GM10266 (cell line): Measurements from ENCODE around the gene CHAD.
"Not testable (repeated sequence)": the region's sequence is repeated elsewhere in the genome, so short reads cannot be mapped to it uniquely, and the experiment has no call there.

Experiments
- DNase-seq: peaks from one replicate; pipeline ENCODE4 v3.0.0; 2012; ENCODE audit errors: extremely low spot score
- TF ChIP-seq, protein P1 (sequence below): IDR thresholded peaks from 2 replicates; pipeline ENCODE4 v1.5.1; 2012; ENCODE audit warnings: mild to moderate bottlenecking, low read depth; ENCODE audit not compliant: control insufficient read depth, insufficient read depth; ENCODE audit errors: missing control alignments

Gene CHAD

DNA sequence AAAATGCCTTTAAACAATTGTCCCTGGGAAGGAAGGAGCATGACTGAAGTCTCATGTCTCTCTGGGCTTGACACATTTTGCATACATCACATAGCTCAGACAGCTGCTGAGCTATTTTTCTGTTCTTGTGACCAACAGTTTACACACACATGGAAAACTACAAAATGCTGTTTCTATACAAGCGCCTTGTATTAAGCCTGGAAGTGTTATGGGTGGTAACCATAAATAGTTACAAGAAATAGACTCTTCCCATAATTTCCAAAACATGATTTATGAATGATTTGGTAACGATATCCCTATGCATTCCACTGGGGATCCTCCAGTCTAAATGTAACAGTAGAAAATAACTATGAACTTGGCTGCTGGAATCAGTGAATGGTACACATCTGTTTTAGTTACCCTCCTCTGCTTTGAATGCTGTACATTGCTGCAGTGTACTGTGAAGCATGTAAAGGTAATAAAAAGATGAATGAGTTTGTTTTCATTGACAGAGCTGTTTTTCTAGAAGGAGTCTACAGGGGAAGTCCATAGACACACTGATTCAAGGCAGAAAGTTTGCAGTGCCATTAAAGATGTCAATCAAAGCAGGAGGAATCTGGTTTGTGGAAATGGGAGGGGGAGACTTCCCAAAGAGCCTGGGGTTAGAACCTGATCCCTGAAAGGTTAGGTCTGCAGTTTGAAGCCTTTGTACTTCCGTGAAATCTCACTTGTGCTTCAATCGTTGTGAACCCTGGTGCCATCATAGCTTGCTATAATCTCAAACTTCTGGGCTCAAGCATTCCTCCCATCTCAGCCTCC, 37.7 kb downstream of the CHAD start:
- no peak for DNase-seq
- TF ChIP-seq, protein P1, sequence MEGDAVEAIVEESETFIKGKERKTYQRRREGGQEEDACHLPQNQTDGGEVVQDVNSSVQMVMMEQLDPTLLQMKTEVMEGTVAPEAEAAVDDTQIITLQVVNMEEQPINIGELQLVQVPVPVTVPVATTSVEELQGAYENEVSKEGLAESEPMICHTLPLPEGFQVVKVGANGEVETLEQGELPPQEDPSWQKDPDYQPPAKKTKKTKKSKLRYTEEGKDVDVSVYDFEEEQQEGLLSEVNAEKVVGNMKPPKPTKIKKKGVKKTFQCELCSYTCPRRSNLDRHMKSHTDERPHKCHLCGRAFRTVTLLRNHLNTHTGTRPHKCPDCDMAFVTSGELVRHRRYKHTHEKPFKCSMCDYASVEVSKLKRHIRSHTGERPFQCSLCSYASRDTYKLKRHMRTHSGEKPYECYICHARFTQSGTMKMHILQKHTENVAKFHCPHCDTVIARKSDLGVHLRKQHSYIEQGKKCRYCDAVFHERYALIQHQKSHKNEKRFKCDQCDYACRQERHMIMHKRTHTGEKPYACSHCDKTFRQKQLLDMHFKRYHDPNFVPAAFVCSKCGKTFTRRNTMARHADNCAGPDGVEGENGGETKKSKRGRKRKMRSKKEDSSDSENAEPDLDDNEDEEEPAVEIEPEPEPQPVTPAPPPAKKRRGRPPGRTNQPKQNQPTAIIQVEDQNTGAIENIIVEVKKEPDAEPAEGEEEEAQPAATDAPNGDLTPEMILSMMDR = no peak

DNA sequence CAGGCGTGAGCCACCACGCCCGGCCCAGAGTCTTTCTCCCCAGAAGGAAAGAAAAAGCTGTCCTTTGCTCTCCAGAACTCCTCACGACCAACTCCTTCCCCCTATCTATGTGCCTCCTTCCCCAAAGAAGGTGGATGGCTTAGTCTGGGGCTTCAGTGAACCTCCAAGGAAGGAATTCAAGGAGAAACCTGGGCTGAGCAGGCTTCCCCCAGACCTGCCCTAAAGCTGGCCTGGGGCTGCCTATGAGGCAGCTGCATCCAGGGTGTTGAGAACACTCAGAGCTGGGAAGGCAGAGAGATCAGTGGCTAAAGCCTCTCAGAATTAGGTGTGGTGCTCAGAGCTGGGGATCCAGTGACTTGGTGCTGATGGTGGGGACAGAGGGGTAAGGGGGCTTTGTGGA, 38.9 kb downstream of the CHAD start:
- TF ChIP-seq, protein P1 = no peak
- DNase-seq = no peak

DNA sequence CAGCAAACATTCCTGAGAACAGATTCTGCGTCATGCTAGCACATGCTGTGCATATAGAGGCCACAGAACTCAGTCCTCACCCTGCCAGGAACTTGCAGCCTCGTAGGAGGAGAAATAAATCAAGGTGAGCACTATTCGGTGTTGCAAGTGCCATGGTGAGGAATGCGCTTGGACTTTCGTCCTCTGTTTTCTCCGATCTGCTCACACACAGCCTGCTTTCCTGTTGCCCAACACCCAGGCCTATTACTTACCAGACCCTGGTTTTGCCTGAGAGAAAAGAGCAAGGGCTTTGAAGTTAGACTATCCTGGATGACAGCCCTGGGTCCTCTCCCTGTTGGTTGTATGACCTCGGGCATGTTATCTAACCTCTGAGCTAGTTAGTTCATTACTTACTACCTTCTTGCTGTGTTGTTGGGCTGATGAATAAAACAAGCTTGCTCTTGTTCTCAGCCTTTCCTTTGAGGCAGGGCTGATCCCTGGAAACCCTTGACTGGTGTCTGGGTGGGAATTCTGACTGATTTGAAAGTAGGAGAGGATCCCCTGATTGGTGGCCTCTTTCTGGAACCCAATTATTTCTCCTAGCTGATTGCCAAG, 39.8 kb downstream of the CHAD start:
- TF ChIP-seq, protein P1 = no peak
- no peak for DNase-seq

DNA sequence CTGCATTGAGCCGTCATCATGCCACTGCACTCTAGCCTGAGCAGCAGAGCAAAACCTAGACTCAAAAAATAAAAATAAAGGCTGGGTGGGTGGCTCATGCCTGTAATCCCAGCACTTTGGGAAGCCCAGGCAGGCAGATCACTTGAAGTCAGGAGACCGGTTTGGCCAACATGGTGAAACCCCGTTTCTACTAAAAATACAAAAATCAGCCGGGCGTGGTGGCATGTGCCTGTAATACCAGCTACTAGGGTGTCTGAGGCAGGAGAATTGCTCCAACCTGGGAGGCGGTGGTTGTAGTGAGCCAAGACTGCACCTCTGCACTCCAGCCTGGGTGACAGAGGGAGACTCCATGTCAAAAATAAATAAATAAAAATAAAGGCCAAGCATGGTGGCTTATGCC, 40.6 kb downstream of the CHAD start:
- DNase-seq = not testable (repeated sequence)

DNA sequence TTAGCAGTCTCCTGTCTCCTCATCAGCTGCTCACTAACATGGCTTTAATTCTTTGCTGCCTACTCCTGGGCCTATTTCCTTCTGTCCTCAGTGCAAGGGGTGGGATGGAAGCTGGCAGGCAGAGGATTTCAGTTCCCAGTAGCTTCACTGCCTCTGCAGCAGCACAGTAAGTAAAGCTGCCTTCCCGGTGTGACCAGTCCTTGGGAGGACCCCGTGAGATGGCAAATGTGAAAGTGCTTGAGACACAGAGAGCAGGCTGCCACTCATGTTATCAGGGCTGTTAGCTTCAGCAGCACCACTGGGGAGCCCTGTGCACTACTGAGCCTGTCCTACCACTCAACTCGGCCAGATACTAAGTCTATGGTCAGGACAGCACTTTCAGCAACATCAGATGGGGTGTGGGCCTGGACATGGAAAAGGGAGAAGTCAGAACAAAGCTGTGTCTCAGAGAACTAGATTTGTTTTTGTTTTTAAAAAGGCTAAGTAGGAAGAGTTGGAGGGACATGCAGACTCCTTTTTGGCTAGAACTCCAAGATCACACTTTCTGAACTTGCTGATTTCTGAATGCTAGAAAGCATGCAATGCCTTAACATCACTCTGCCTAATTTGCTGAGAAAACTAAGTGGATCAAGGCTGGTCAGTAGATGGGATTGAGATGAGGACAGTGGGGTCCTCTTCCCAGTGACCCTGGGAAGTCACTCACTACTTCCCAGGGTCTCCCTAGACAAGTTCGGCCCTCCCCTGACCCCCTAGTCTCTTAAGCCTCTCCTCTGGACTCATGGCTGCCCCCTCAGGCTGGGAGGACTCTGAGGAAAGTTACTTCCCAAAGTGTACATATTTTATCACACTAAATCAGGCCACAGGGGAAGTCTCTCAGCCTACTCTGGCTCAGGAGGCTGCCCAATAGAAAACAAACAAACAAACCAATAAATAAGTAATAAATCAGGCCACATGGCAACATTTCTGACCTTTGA, 41.6 kb downstream of the CHAD start:
- TF ChIP-seq, protein P1 = peak; percentile 54
- DNase-seq = peak; percentile 65

DNA sequence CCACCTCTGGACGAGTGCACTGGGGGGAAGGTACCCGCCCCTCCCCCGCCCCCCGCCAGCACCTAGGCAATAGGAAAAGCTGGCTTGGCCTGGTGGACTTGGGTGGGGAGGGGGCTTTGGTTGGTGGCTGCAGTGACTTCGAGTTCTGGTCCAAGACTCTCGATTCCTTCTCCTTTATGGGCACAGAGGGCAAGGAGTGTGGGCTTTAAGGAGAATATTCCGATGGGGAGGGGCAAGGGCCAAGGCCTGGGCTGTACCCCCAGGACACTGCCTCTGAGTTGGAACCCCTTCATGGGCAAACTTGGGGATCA, 42.3 kb downstream of the CHAD start:
- TF ChIP-seq, protein P1 = no peak
- DNase-seq = peak; percentile 33

DNA sequence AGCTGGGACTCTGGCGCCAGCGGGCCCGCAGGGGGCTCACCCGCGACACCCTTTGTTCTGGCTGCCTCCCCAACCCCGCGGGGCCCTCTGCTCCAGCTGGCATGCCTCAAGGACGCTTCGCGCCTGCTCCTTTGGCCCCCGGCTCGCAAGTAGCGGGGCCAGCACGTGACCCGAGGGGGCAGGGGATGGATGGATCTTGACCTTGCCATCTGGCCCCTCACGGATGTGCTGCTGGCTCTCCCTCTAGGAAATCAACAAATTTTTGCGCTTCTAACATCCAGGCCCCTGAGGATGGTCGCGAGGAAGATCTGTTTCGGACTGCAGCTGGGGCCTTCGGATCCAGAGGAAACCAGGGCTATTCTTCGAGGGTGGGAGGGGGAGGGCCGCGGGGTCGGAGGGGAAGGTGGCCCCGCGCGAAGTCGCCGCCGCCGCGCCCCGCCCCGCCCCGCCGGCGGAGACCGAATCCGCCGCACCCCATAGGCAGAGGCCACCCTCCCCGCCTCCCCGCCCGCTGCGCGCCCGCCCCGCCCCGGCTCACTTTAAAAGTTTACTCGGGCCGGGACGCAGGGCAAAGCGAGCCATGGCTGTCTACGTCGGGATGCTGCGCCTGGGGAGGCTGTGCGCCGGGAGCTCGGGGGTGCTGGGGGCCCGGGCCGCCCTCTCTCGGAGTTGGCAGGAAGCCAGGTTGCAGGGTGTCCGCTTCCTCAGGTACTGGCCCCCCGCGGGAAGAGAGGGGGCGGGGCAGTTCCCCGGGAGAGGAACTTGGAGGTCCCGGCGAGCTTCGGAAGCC, 42.8 kb downstream of the CHAD start, which contains the start of gene ACSF2:
ACSF2 (plus strand) TSS at position 537 of the 790 bp plus-strand sequence; CDS start at position 581, 44 bp downstream.
- TF ChIP-seq, protein P1 = no peak
- DNase-seq = peak; percentile 88
